GM23248 (cell line): ENCODE measurements around the gene DTWD2. TPM values are rescaled to one million over a fixed set of nuclear protein-coding genes. Genes with fewer than 3 reads are reported as not detected.
"Not testable (repeated sequence)": the region's sequence is repeated elsewhere in the genome, so short reads cannot be mapped to it uniquely, and the experiment has no call there.

Source experiments
- DNase-seq: peaks from one replicate; pipeline ENCODE4 v3.0.0-alpha.2; 2015
- H2AFZ ChIP-seq: fragments of 200-600 bp; sonication (generic); 2 replicates; pipeline ENCODE4 v1.6.1; 2016; ENCODE audit warnings: antibody characterized with exemption
- H3F3A ChIP-seq: fragments of 200-600 bp; sonication (generic); 2 replicates; pipeline ENCODE4 v1.6.1; 2016; ENCODE audit warnings: mild to moderate bottlenecking, antibody characterized with exemption, mixed run types; ENCODE audit not compliant: insufficient read depth
- H3K27ac ChIP-seq: fragments of 200-600 bp; sonication (generic); 2 replicates; pipeline ENCODE4 v1.5.1; 2016; ENCODE audit warnings: mild to moderate bottlenecking
- H3K27me3 ChIP-seq: fragments of 200-600 bp; sonication (generic); replicated peaks from 2 replicates; pipeline ENCODE4 v1.6.1; 2016; ENCODE audit warnings: mild to moderate bottlenecking; ENCODE audit not compliant: insufficient read depth
- H3K36me3 ChIP-seq: fragments of 200-600 bp; sonication (generic); 2 replicates; pipeline ENCODE4 v1.6.1; 2016; ENCODE audit warnings: low read depth, mild to moderate bottlenecking
- H3K4me1 ChIP-seq: fragments of 200-600 bp; sonication (generic); 2 replicates; pipeline ENCODE4 v1.6.1; 2016; ENCODE audit warnings: mild to moderate bottlenecking; ENCODE audit not compliant: insufficient read depth
- H3K4me2 ChIP-seq: fragments of 200-600 bp; sonication (generic); one replicate; pipeline ENCODE4 v1.6.1; 2016; ENCODE audit warnings: mild to moderate bottlenecking; ENCODE audit not compliant: unreplicated experiment
- H3K4me3 ChIP-seq: fragments of 200-600 bp; sonication (generic); 2 replicates; pipeline ENCODE4 v1.5.1; 2016; ENCODE audit warnings: mild to moderate bottlenecking
- H3K79me2 ChIP-seq: fragments of 200-600 bp; sonication (generic); 2 replicates; pipeline ENCODE4 v1.6.1; 2016; ENCODE audit warnings: mild to moderate bottlenecking; ENCODE audit not compliant: insufficient read depth
- H3K9ac ChIP-seq: fragments of 200-600 bp; sonication (generic); 2 replicates; pipeline ENCODE4 v1.6.1; 2016; ENCODE audit warnings: mild to moderate bottlenecking
- H3K9me2 ChIP-seq: fragments of 200-600 bp; sonication (generic); 2 replicates; pipeline ENCODE4 v1.6.1; 2016; ENCODE audit warnings: mixed run types, mild to moderate bottlenecking, moderate library complexity; ENCODE audit not compliant: insufficient read depth
- H3K9me3 ChIP-seq: fragments of 200-600 bp; sonication (generic); one replicate; pipeline ENCODE4 v1.6.1; 2017; ENCODE audit warnings: low read depth
- H4K20me1 ChIP-seq: fragments of 200-600 bp; sonication (generic); 2 replicates; pipeline ENCODE4 v1.6.0; 2016; ENCODE audit not compliant: insufficient read depth
- EZH2 ChIP-seq: fragments of 200-600 bp; sonication (generic); IDR thresholded peaks from 2 replicates; pipeline ENCODE4 v1.6.1; 2018; ENCODE audit warnings: antibody characterized with exemption, mild to moderate bottlenecking; ENCODE audit not compliant: insufficient read depth, poor library complexity, severe bottlenecking
- EZH2phosphoT487 ChIP-seq: fragments of 200-600 bp; sonication (generic); IDR thresholded peaks from 2 replicates; pipeline ENCODE4 v1.6.1; 2018; ENCODE audit warnings: antibody characterized with exemption, moderate library complexity, mild to moderate bottlenecking, low read depth; ENCODE audit not compliant: insufficient read depth
- WGBS, 2 experiments: methylation state at CpG; one replicate each; pipeline ENCODE4 v1.1.6; 2015 to 2017; ENCODE audit warnings: low lambda C conversion rate in 2 of 2, low coverage in 1 of 2; ENCODE audit errors: missing lambda C conversion rate in 2 of 2; 5-methylcytosine and 5-hydroxymethylcytosine counted together
- in situ Hi-C: fragments of 300-500 bp; cut with MboI; formaldehyde crosslinking; loops from 2 replicates; pipeline ENCODE4 v1.15.0; 2020
- polyA plus RNA-seq: library from polyadenylated mRNA; unstranded; fragments of >200 nt; fragmentation: Nextera tagmentation; extraction: Ambion mirVana; gene quantifications from 2 replicates; pipeline ENCODE4 v1.2.1, GENCODE V29; 2016
- total RNA-seq: library from RNA; depleted of rRNA; stranded (reverse); fragments of >200 nt; shearing (Covaris generic); gene quantifications from 2 replicates; pipeline ENCODE4 v1.2.3, GENCODE V29; 2014

The DTWD2 gene
- total and polyA plus RNA-seq, 2 experiments from 2014 or later, result 1.7 to 5.5 TPM

- 84 to 85% methylated on average over 2 of the region's 2 CpGs for WGBS, 2 experiments
- Histone ChIP-seq H3K27me3 (no peaks in the 10 kb centered on the region), H3K9me3 (no peaks in the 10 kb centered on the region), H2AFZ (no peak overlapping the region), H3K4me2 (no peak overlapping the region), H3F3A (no peaks in the 10 kb centered on the region), H3K79me2 (no peaks in the 10 kb centered on the region), H3K9me2 (no peaks in the 10 kb centered on the region), H3K36me3 (no peaks in the 10 kb centered on the region), H3K9ac (no peak overlapping the region), H3K4me1 (no peaks in the 10 kb centered on the region), H3K27ac (no peak overlapping the region), H3K4me3 (no peak overlapping the region), H4K20me1 (no peaks in the 10 kb centered on the region)
- no peak for TF ChIP-seq EZH2phosphoT487
- TF ChIP-seq EZH2, result no peak
- no peak for DNase-seq
- in situ Hi-C loops, result no loop called here
Measured at GRCh38 chr5:118967059-118967508, 21.3 kb downstream of the DTWD2 start.

- no peak overlapping the region for H2AFZ ChIP-seq
- 57 to 59% methylated on average over 3 of the region's 3 CpGs for WGBS, 2 experiments
- no peaks in the 10 kb centered on the region for H3K79me2 ChIP-seq
Measured at GRCh38 chr5:118965890-118966289, 22.5 kb downstream of the DTWD2 start.

GRCh38 chr5:118964970-118965369, 23.4 kb downstream of the DTWD2 start:
- in situ Hi-C loops, H3K4me1 ChIP-seq, H3K27ac ChIP-seq, H3K4me3 ChIP-seq, H3K36me3 ChIP-seq, H3K9me2 ChIP-seq, H2AFZ ChIP-seq, H3K4me2 ChIP-seq, H3F3A ChIP-seq, H3K9ac ChIP-seq, H3K9me3 ChIP-seq, DNase-seq, H3K79me2 ChIP-seq, H4K20me1 ChIP-seq, H3K27me3 ChIP-seq: not testable (repeated sequence)
- WGBS, 2 experiments, result 93 to 94% methylated on average over 12 to 34 of the region's 34 CpGs

More at GRCh38 chr5:118965890-118966289, 22.5 kb downstream of the DTWD2 start:
- H3K9me2 ChIP-seq, result no peaks in the 10 kb centered on the region
- H3K36me3 ChIP-seq, result no peaks in the 10 kb centered on the region
- H3K9me3 ChIP-seq, result no peaks in the 10 kb centered on the region
- TF ChIP-seq EZH2 (no peak), EZH2phosphoT487 (no peak)
- no peak for DNase-seq
- H3K9ac ChIP-seq, result no peak overlapping the region
- no peak overlapping the region for H3K27ac ChIP-seq
- no peaks in the 10 kb centered on the region for H4K20me1 ChIP-seq
- H3F3A ChIP-seq, result no peaks in the 10 kb centered on the region
- H3K4me2 ChIP-seq, result no peak overlapping the region
- no peaks in the 10 kb centered on the region for H3K27me3 ChIP-seq
- H3K4me1 ChIP-seq, result no peaks in the 10 kb centered on the region
- in situ Hi-C loops, result no loop called here
- no peak overlapping the region for H3K4me3 ChIP-seq

GRCh38 chr5:118964388-118964787, 24.0 kb downstream of the DTWD2 start:
- H3K36me3 ChIP-seq, H4K20me1 ChIP-seq, in situ Hi-C loops, H3K27me3 ChIP-seq, H3K4me2 ChIP-seq, H3K27ac ChIP-seq, H3K4me3 ChIP-seq, H3F3A ChIP-seq, DNase-seq, H3K4me1 ChIP-seq, H3K9me3 ChIP-seq, H2AFZ ChIP-seq, H3K9ac ChIP-seq, H3K79me2 ChIP-seq, H3K9me2 ChIP-seq: not testable (repeated sequence)
- 83 to 84% methylated on average over 19 to 22 of the region's 22 CpGs for WGBS, 2 experiments

- Histone ChIP-seq H3K27me3 (no peaks in the 10 kb centered on the region), H3K4me2 (no peak overlapping the region), H3K36me3 (no peaks in the 10 kb centered on the region), H4K20me1 (no peaks in the 10 kb centered on the region), H3K27ac (no peak overlapping the region), H2AFZ (no peak overlapping the region), H3K9ac (no peak overlapping the region), H3K4me3 (no peak overlapping the region), H3K79me2 (no peaks in the 10 kb centered on the region), H3K9me3 (no peaks in the 10 kb centered on the region), H3K4me1 (no peaks in the 10 kb centered on the region), H3F3A (no peaks in the 10 kb centered on the region), H3K9me2 (no peaks in the 10 kb centered on the region)
- DNase-seq, result no peak
- in situ Hi-C loops, result no loop called here
- TF ChIP-seq EZH2phosphoT487, result no peak
- TF ChIP-seq EZH2, result no peak
Measured at GRCh38 chr5:118963169-118963568, 25.2 kb downstream of the DTWD2 start.
